A549 (cell line): ENCODE measurements around the gene INTS4. TPM values are rescaled to one million over a fixed set of nuclear protein-coding genes. Genes with fewer than 3 reads are reported as not detected.

Source experiments
- ATAC-seq, 2 experiments: fragments of 200-7000 bp in 1 of 2; fragments of >200 bp in 1 of 2; cut with Nextera tagmentation in 1 of 2; cut with Tn5 transposase in 1 of 2; 3 replicates each; pipeline versions ENCODE4 v1.8.0 to v1.9.1; 2018 to 2020; ENCODE audit warnings: mild to moderate bottlenecking in 1 of 2, moderate library complexity in 1 of 2
- CTCF ChIA-PET: fragments of 300-600 bp; sonication (Branson Sonifier 250); formaldehyde crosslinking; extraction: SDS; loops from one replicate; lab custom pipeline; 2021; ENCODE audit warnings: antibody characterized with exemption, inconsistent platforms; lab: Yijun Ruan, JAX
- POLR2A ChIA-PET: fragments of 350-600 bp; formaldehyde crosslinking; extraction: SDS; loops from one replicate; lab custom pipeline; 2021; ENCODE audit warnings: antibody characterized with exemption, inconsistent platforms; lab: Yijun Ruan, JAX
- DNase-seq, 2 experiments: peaks; one replicate each; pipeline versions ENCODE4 v3.0.0 to v3.0.0-alpha.2; 2011 to 2016; ENCODE audit warnings: low read depth in 1 of 2, low spot score in 1 of 2
- FAIRE-seq: peaks from 2 replicates; lab custom pipeline; 2011; peaks lifted over from hg19 to GRCh38; lab: Jason Lieb, UNC
- H3K27ac ChIP-seq, 2 experiments: fragments of >200 bp; sonication (Bioruptor Twin); formaldehyde crosslinking; 3 replicates each; pipeline ENCODE4 v1.5.1; 2016 to 2017
- H3K4me1 ChIP-seq: fragments of >200 bp; sonication (Bioruptor Twin); formaldehyde crosslinking; 3 replicates; pipeline ENCODE4 v1.6.1; 2016
- H3K4me2 ChIP-seq: fragments of >200 bp; sonication (Bioruptor Twin); formaldehyde crosslinking; 3 replicates; pipeline ENCODE4 v1.6.1; 2016
- H3K4me3 ChIP-seq: fragments of >200 bp; sonication (Bioruptor Twin); formaldehyde crosslinking; 3 replicates; pipeline ENCODE4 v1.5.1; 2016
- H3K9me3 ChIP-seq: fragments of >200 bp; sonication (Bioruptor Twin); formaldehyde crosslinking; 3 replicates; pipeline ENCODE4 v1.6.1; 2016
- BHLHE40 ChIP-seq: IDR thresholded peaks from 2 replicates; pipeline ENCODE4 v1.6.1; 2012; ENCODE audit warnings: low read depth, low read length, inconsistent platforms
- CEBPB ChIP-seq, 2 experiments: fragments of >200 bp in 1 of 2; sonication (Bioruptor Twin) in 1 of 2; formaldehyde crosslinking in 1 of 2; IDR thresholded peaks; 2 replicates each; pipeline ENCODE4 v1.6.1; 2012 to 2016
- CHD2 ChIP-seq: fragments of 150-350 bp; IDR thresholded peaks from 2 replicates; pipeline ENCODE4 v1.6.1; 2014; ENCODE audit warnings: low read length; ENCODE audit not compliant: partially characterized antibody
- EP300 ChIP-seq, 2 experiments: fragments of >200 bp; sonication (Bioruptor Twin); formaldehyde crosslinking; IDR thresholded peaks; 2 replicates in 1 of 2; 3 replicates in 1 of 2; pipeline ENCODE4 v1.6.1; 2016 to 2017
- FOSL2 ChIP-seq, 2 experiments: fragments of 450-650 bp in 1 of 2; fragments of >200 bp in 1 of 2; sonication (Bioruptor Twin) in 1 of 2; formaldehyde crosslinking; IDR thresholded peaks; 2 replicates each; pipeline versions ENCODE4 v1.5.0 to v1.6.1; 2016 to 2020; ENCODE audit warnings: mild to moderate bottlenecking in 1 of 2, moderate library complexity in 1 of 2
- FOXS1 ChIP-seq: fragments of 250-450 bp; sonication (Bioruptor Pico); IDR thresholded peaks from 2 replicates; pipeline ENCODE4 v1.5.0; 2020; ENCODE audit warnings: mild to moderate bottlenecking, moderate library complexity
- GATA3 ChIP-seq: IDR thresholded peaks from 2 replicates; pipeline ENCODE4 v1.6.1; 2012; ENCODE audit warnings: borderline replicate concordance
- HEYL ChIP-seq: fragments of 250-450 bp; sonication (Bioruptor Pico); IDR thresholded peaks from 2 replicates; pipeline ENCODE4 v1.8.0; 2021; ENCODE audit warnings: mild to moderate bottlenecking, moderate library complexity
- HOXB5 ChIP-seq: fragments of 250-450 bp; sonication (Bioruptor Pico); IDR thresholded peaks from 2 replicates; pipeline ENCODE4 v1.5.0; 2020; ENCODE audit warnings: mild to moderate bottlenecking, moderate library complexity
- JUNB ChIP-seq: fragments of >200 bp; sonication (Bioruptor Twin); formaldehyde crosslinking; IDR thresholded peaks from 2 replicates; pipeline ENCODE4 v1.6.1; 2016
- KDM1A ChIP-seq: fragments of 200-600 bp; sonication (generic); IDR thresholded peaks from 2 replicates; pipeline ENCODE4 v1.6.1; 2016; ENCODE audit warnings: low read depth, mild to moderate bottlenecking
- KDM5A ChIP-seq: fragments of 200-600 bp; sonication (generic); IDR thresholded peaks from 2 replicates; pipeline ENCODE4 v1.6.1; 2016; ENCODE audit warnings: antibody characterized with exemption, mild to moderate bottlenecking
- MAZ ChIP-seq: fragments of 150-350 bp; IDR thresholded peaks from 2 replicates; pipeline ENCODE4 v1.6.1; 2014; ENCODE audit warnings: antibody characterized with exemption, low read depth, low read length, borderline replicate concordance
- MYC ChIP-seq: IDR thresholded peaks from 2 replicates; pipeline ENCODE4 v1.6.1; 2012; ENCODE audit warnings: mild to moderate bottlenecking, inconsistent platforms, low read length, improper control_type of control experiment, borderline replicate concordance
- NFE2L2 ChIP-seq: fragments of 150-350 bp; conservative IDR thresholded peaks from 2 replicates; pipeline ENCODE4 v1.6.1; 2014; ENCODE audit warnings: low read length
- NPAS2 ChIP-seq: fragments of 250-450 bp; sonication (Bioruptor Pico); IDR thresholded peaks from 2 replicates; pipeline ENCODE4 v1.8.0; 2022; ENCODE audit warnings: mild to moderate bottlenecking, moderate library complexity, borderline replicate concordance
- NR3C1 ChIP-seq: fragments of >200 bp; sonication (Bioruptor Twin); formaldehyde crosslinking; IDR thresholded peaks from 3 replicates; pipeline ENCODE4 v1.6.1; 2017
- RAD21 ChIP-seq, 2 experiments: fragments of >200 bp in 1 of 2; sonication (Bioruptor Twin) in 1 of 2; formaldehyde crosslinking in 1 of 2; IDR thresholded peaks in 1 of 2; conservative IDR thresholded peaks in 1 of 2; 2 replicates in 1 of 2; 3 replicates in 1 of 2; pipeline ENCODE4 v1.6.1; 2012 to 2018; ENCODE audit warnings: inconsistent platforms in 1 of 2
- RARB ChIP-seq: fragments of 250-450 bp; sonication (Bioruptor Pico); IDR thresholded peaks from 2 replicates; pipeline ENCODE4 v1.8.0; 2021; ENCODE audit warnings: mild to moderate bottlenecking, moderate library complexity
- TFCP2L1 ChIP-seq: fragments of 250-450 bp; sonication (Bioruptor Pico); IDR thresholded peaks from 2 replicates; pipeline ENCODE4 v1.5.0; 2021; ENCODE audit warnings: mild to moderate bottlenecking
- ZFP36 ChIP-seq: fragments of 450-650 bp; IDR thresholded peaks from 2 replicates; pipeline ENCODE4 v1.6.1; 2014; ENCODE audit warnings: borderline replicate concordance; ENCODE audit not compliant: partially characterized antibody
- ZNF302 ChIP-seq: fragments of 250-450 bp; sonication (Bioruptor Pico); IDR thresholded peaks from 2 replicates; pipeline ENCODE4 v1.9.0; 2021; ENCODE audit warnings: inconsistent platforms, mild to moderate bottlenecking, moderate library complexity
- ZSCAN20 ChIP-seq: fragments of 250-450 bp; sonication (Bioruptor Pico); IDR thresholded peaks from 2 replicates; pipeline ENCODE4 v1.8.0; 2022; ENCODE audit warnings: mild to moderate bottlenecking, moderate library complexity
- WGBS: methylation state at CpG from one replicate; pipeline ENCODE4 v1.1.6; 2017; ENCODE audit errors: missing lambda C conversion rate; 5-methylcytosine and 5-hydroxymethylcytosine counted together
- polyA plus RNA-seq, 4 experiments: library from polyadenylated mRNA; depleted of rRNA in 3 of 4; stranded (reverse); fragments of >200 nt; fragmentation: RNase III in 1 of 4; extraction: RNeasy Plus Mini Kit Qiagen cat#74134 plus additional on column Dnase treatment in 1 of 4; gene quantifications; 2 replicates in 3 of 4; 3 replicates in 1 of 4; pipeline ENCODE4 v1.2.3, GENCODE V29; 2011 to 2017
- TF ChIP-seq, protein P1 (sequence below): fragments of >200 bp; sonication (Bioruptor Twin); formaldehyde crosslinking; IDR thresholded peaks from 3 replicates; pipeline ENCODE4 v1.5.1; 2016
- TF ChIP-seq, protein P2 (sequence below): fragments of 250-450 bp; sonication (Bioruptor Pico); IDR thresholded peaks from 2 replicates; pipeline ENCODE4 v1.5.0; 2020; ENCODE audit warnings: low read depth, mild to moderate bottlenecking, moderate library complexity
- TF ChIP-seq, protein P3 (sequence below): fragments of 250-450 bp; sonication (Bioruptor Pico); IDR thresholded peaks from 2 replicates; pipeline ENCODE4 v1.5.0; 2021; ENCODE audit warnings: mild to moderate bottlenecking, moderate library complexity, borderline replicate concordance

INTS4 gene
- polyA plus RNA-seq, 2 of the 4 experiments (the other 2 are of a cell fraction) = 22.0 to 35.3 TPM

DNA sequence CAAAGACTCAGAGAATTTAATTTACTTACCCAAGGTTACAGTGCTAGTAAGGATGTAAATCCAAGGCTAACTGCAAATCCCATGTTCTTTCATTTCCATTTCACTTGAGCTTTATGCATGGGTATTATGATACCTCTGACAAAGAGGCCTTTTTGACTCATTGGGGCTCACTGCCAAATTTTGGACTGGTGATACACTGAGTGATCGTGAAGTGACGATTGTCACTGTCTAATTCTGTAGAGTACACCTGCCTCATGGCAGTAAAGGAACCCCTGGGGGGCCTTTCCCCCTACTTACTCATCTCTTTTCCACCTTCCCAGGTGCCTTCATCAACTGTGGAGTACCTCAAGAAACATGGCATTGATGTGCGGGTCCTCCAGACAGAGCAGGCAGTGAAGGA, 122.6 kb downstream of the INTS4 start:
- ATAC-seq = no peak
- Histone ChIP-seq H3K27ac (no peak overlapping the region), H3K4me1 (no peaks in the 10 kb centered on the region), H3K4me2 (no peak overlapping the region), H3K4me3 (no peak overlapping the region), H3K9me3 (no peaks in the 10 kb centered on the region)
- 91% methylated on average over 3 of the region's 3 CpGs for WGBS
- TF ChIP-seq BHLHE40 (no peak), EP300 (IDR thresholded peaks at IDR 0.05) (no peak), RAD21 (conservative IDR thresholded peaks at IDR 0.05 in 1 of 2, IDR thresholded peaks at IDR 0.05 in 1 of 2) (no peak), FOXS1 (CRISPR knock-in tag) (no peak), NPAS2 (CRISPR knock-in tag) (no peak)
- ChIA-PET CTCF (interaction anchor here (1.0 kb wide), 1 partner anchor 15 kb away, joined by 3 read pairs; no protein-coding TSS in a partner anchor), POLR2A (no interaction called here)
- no peak for DNase-seq
- no peak for FAIRE-seq

DNA sequence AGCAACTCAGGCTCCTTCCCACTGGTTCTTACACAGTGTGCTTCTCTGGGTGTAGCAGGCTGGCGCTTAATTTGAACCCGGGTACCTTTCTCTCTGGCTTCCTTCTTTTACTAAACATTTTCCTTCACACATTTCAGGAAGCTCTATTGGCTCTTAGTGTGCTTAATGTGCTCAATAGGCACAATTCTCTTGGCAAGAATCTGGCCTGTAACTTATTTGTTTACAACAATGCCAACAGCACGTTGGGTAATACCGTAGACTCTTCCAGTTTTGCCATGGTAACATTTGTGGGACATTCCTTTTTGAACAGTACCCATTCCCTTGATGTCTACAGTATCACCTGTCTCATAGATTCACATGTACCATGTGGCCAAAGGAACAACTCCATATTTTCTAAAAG, 125.7 kb downstream of the INTS4 start:
- FAIRE-seq = no peak
- ATAC-seq = no peak
- TF ChIP-seq FOXS1 (CRISPR knock-in tag) (no peak), FOSL2 (IDR thresholded peaks at IDR 0.05) (no peak), FOSL2 (CRISPR knock-in tag; IDR thresholded peaks at IDR 0.05) (no peak), JUNB (no peak), EP300 (IDR thresholded peaks at IDR 0.05) (no peak), KDM1A (no peak), ZFP36 (no peak), HEYL (CRISPR knock-in tag) (no peak), HOXB5 (CRISPR knock-in tag) (no peak), GATA3 (no peak)
- ChIA-PET CTCF (no interaction called here), POLR2A (no interaction called here)
- Histone ChIP-seq H3K27ac (no peak overlapping the region), H3K4me3 (no peak overlapping the region), H3K4me2 (no peak overlapping the region), H3K4me1 (no peaks in the 10 kb centered on the region), H3K9me3 (no peaks in the 10 kb centered on the region)
- 84% methylated on average over 4 of the region's 4 CpGs for WGBS
- no peak for DNase-seq

DNA sequence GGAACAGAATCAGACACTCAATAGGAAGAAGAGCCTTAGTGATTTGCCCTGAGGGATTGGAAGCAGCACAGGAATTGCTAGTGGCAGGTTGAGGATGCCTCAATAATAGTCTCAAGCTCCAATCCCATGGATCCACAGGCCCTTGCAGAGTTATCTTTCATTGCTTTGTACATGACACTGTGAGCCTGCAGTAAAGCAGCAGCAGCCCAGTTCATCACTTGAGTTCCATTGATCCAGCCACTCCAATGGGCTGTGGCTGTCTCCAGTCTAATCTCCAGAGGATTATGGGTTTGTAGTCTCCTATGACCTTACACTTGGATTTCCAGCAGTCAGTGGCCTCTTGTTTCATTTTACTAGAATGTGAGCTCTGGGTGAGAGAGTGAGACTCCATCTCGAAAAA, 128.1 kb downstream of the INTS4 start:
- Histone ChIP-seq H3K4me3 (no peak overlapping the region), H3K9me3 (no peaks in the 10 kb centered on the region), H3K4me2 (no peak overlapping the region), H3K27ac (no peak overlapping the region), H3K4me1 (no peaks in the 10 kb centered on the region)
- ChIA-PET POLR2A (no interaction called here), CTCF (no interaction called here)
- ATAC-seq (no peak), DNase-seq (no peak)
- TF ChIP-seq MYC (no peak), ZNF302 (CRISPR knock-in tag) (no peak), HEYL (CRISPR knock-in tag) (no peak), CEBPB (IDR thresholded peaks at IDR 0.05) (no peak), MAZ (no peak), RARB (CRISPR knock-in tag) (no peak), NR3C1 (no peak), TFCP2L1 (CRISPR knock-in tag) (no peak), NFE2L2 (no peak), KDM5A (no peak), CHD2 (no peak), FOSL2 (IDR thresholded peaks at IDR 0.05) (no peak), FOSL2 (CRISPR knock-in tag; IDR thresholded peaks at IDR 0.05) (no peak), ZSCAN20 (no peak)
- TF ChIP-seq, protein P1, sequence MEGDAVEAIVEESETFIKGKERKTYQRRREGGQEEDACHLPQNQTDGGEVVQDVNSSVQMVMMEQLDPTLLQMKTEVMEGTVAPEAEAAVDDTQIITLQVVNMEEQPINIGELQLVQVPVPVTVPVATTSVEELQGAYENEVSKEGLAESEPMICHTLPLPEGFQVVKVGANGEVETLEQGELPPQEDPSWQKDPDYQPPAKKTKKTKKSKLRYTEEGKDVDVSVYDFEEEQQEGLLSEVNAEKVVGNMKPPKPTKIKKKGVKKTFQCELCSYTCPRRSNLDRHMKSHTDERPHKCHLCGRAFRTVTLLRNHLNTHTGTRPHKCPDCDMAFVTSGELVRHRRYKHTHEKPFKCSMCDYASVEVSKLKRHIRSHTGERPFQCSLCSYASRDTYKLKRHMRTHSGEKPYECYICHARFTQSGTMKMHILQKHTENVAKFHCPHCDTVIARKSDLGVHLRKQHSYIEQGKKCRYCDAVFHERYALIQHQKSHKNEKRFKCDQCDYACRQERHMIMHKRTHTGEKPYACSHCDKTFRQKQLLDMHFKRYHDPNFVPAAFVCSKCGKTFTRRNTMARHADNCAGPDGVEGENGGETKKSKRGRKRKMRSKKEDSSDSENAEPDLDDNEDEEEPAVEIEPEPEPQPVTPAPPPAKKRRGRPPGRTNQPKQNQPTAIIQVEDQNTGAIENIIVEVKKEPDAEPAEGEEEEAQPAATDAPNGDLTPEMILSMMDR = no peak
- TF ChIP-seq, protein P2, sequence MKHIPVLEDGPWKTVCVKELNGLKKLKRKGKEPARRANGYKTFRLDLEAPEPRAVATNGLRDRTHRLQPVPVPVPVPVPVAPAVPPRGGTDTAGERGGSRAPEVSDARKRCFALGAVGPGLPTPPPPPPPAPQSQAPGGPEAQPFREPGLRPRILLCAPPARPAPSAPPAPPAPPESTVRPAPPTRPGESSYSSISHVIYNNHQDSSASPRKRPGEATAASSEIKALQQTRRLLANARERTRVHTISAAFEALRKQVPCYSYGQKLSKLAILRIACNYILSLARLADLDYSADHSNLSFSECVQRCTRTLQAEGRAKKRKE (CRISPR knock-in tag) = no peak
- TF ChIP-seq, protein P3, sequence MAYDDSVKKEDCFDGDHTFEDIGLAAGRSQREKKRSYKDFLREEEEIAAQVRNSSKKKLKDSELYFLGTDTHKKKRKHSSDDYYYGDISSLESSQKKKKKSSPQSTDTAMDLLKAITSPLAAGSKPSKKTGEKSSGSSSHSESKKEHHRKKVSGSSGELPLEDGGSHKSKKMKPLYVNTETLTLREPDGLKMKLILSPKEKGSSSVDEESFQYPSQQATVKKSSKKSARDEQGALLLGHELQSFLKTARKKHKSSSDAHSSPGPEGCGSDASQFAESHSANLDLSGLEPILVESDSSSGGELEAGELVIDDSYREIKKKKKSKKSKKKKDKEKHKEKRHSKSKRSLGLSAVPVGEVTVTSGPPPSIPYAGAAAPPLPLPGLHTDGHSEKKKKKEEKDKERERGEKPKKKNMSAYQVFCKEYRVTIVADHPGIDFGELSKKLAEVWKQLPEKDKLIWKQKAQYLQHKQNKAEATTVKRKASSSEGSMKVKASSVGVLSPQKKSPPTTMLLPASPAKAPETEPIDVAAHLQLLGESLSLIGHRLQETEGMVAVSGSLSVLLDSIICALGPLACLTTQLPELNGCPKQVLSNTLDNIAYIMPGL = no peak
- TF ChIP-seq, all 56 proteins: peak for 0
- WGBS = 39% methylated on average over 1 of the region's 1 CpG
- no peak for FAIRE-seq
